GM21717 (cell line): ENCODE measurements around the gene CCM2.
"Not testable (repeated sequence)": the region's sequence is repeated elsewhere in the genome, so short reads cannot be mapped to it uniquely, and the experiment has no call there.

Experiments used
- ATAC-seq: cut with Tn5 transposase; IDR thresholded peaks from one replicate; pipeline ENCODE4 v1.9.1; 2021; ENCODE audit warnings: mild to moderate bottlenecking, moderate library complexity; ENCODE audit not compliant: unreplicated experiment

The CCM2 gene

DNA sequence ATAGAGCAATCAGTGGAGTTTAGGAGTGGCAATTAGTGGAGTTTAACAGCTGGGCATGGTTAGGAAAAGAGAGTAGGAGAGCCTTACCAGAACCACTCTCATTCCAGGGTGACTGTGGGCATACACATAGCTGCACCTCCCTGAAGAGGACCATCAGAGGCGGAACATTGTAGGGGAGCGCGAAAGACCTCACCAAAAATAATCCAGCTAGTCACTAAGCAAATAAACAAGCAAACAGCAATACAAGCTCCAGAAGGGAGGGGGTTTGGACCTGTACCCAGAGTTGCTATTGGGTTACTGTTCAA, 92.9 kb downstream of the CCM2 start:
- ATAC-seq: no peak

- no peak for ATAC-seq
These were observed 99.2 kb downstream of the CCM2 start for GRCh38 chr7:45098983-45099839.

GRCh38 chr7:45099891-45100760, 100.1 kb downstream of the CCM2 start:
- ATAC-seq: no peak

DNA sequence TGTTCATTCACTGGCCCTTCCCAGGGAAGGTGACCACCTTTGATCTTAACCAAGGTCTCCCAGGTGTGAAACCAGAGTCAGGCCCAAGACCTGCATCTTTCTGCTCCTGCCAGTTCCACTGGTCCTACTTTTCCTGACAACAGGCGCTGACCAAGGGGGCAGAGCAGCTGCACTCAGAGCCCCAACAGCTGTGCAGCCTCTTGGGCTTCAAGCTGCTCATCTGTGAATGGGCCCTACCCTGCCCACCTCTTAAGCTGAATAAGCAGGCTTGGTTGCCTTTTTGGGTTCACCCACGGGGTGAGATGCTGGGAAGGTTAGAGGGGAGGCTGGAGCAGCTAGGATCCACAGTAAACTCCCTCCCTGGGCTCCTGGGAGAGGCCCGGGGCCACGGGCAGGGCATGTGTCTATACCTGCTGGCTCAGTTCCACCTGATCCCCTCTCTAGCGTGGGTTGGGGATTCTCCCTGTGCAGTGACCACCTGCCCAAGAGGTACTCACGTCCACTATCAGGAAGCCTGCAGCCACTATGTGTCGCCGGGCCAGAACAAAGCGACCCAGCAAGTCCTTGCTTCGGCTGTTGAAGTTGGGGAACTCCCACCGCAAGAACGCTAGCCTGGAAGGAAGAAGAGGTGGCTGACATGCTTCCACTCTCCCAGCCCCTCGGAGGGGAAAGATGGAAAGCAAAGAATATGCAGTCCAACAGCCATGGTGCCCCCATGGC, 100.9 kb downstream of the CCM2 start:
- no peak for ATAC-seq

GRCh38 chr7:45101748-45102147, 101.7 kb downstream of the CCM2 start:
- no peak for ATAC-seq

DNA sequence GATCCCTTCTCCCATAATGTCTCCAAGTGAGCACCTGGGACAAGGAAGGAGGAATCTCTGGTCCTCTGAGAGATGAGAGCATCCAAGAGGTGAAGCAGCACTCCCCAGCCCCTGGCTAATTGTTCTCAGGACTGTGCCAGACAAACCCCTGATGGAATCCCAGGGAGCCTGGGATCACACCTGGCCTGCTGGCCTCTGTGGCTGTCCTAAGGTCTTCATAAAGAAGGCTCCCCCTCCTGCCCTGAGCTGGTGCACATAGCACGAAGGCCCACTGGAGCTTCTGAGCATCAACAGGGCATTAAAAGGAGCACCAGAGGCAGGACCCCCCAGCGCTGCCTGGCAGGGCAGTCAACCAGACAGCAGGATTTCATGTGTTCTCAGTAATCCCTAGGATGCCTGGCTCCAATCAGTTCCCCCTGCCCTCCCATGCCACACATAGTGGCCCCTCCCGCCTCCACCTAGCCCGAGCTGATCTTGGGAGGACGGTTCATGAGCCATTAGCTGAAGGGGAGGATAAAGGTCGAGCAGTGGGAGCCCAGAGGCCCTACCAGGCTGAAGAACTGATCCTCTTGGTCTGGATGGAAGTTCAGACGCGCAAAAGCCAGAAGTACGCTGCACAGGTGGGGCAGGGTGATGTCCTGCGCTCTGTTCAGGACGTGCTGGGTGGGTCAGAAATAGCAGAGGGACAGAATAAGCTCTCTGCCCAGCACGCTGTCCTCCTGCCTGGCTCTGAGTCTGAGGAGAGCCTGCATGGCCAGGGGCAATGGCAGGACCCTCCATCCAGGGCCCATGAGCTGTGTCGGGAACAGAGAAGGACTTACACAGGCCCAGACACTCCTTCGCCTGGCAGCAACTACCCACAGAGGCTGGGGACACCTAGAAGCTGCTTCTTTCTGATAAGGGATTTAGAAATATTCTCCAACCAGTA, 103.0 kb downstream of the CCM2 start:
- no peak for ATAC-seq

DNA sequence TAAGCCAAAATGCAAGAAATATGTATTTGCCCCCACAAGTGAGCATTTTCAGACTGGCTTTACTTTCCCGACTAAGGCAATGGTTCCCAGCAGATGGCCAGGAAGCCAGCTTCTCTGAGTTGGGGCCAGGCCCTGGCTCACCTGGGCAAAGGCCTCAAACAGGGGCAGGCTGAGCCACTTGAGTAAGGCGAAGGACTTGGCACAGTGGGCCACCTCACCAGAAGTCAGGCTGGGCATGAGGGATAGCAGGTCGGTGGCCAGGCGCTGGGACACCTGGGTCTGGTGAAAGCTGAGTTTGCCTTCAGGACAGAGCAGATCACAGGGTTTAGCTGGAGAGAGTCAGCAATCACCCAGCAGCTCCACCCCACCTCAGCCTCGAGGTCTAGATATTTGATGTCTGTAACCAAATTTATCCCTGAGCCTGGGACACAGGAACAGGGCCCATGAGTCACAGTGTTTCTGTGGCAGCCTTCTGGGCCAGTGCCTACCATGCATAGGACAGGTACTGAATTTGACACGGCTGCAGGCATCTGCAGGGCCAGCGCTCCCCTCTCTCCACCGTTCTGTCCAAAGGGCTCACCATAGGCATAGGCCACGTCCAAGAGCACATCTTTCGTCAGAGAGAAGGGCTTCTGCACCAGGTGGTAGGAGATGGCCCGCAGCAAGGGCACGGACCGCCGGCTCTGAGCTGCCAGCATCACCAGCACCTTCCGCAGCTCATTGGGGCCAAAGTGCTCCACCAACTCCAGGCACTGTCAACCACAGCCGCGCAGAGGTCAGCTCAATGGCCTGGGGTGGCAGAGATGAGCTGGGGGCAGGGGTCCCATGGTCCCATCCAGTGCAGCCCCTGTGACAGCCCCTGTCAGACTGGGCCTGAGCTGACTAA, 104.2 kb downstream of the CCM2 start:
- no peak for ATAC-seq

DNA sequence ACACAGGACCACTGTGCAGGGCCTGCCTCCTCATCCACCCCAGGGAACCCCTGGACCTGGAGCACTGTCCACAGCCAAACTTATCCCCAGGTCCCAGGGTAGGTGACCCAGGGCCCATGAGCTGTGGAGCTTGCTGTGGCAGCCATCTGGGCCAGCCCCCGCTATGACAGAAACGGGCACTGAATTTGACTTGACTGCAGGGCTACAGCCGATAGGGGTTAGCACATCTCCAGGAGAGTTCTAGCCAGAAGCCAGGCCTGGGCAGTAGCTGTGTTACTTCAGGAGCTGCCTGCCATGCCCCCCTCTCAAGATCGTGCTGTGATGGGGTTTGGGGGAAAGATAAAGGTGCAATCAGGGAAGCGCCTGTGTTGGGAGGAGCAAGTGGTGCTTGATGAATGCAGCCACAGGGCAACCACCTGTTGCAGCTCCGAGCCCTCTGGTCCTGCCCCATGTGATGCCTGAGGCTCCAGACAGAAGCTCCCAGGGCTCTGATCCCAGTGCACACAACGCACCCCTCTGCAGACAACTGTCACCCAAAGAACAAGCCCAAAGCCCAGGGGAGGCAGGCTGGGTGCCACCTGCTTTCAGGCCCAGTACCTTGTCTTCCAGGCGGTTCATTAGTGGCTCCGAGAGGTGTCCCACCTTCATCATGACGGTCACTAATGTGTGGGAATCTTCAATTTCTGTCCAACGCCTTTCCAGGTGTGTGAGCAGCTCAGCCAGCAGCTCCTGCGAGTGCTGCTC, 105.0 kb downstream of the CCM2 start:
- ATAC-seq: no peak

DNA sequence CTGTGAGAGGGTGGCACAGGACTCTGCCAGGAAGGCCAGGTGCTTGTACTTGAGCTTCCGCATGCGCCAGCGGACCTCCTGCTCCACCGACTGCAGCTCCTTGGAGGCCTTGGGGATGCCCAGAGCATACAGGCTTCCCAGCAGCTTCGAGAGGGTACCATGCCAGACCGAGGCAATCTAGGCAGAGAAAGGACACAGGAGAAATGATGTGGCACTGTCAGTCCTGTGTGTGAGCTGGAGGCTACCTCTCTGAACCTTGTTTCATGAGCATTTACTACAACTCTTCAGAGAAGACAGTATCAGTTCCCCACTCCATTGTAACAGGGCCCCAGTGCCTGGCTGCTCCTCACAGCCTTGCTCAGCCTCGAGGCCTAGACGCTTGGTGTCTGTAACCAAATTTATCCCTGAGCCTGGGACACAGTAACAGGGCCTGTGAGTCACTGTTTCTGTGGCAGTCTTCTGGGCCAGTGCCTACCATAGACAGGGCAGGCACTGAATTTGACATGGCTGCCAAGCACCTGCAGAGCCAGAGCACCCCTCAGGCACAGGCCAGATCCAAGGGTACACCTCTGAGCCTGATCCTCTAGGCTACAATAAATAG, 105.7 kb downstream of the CCM2 start:
- ATAC-seq: no peak

- no peak for ATAC-seq
These were observed 106.8 kb downstream of the CCM2 start for GRCh38 chr7:45106820-45107219.

GRCh38 chr7:45107356-45107755, 107.4 kb downstream of the CCM2 start:
- no peak for ATAC-seq

DNA sequence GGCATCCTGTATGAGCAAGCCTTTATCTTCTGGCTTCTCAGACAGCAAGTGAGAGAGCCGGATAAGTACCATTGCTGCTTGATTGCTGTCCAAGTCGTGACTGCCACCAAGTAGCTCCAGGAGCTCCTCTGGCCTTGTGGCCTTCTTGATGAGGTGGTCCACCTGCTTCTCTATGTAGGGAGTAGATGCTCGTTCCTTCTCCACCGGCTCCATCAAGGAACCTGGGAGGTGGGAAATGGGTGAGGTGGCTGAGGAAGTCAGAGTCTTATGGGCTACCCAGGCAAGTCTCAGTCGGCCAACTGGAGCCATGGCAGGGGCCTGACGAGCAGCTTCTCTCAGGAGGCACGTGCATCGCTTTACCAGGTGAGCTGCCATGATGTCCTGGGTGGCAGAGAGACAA, 108.9 kb downstream of the CCM2 start:
- ATAC-seq: no peak

DNA sequence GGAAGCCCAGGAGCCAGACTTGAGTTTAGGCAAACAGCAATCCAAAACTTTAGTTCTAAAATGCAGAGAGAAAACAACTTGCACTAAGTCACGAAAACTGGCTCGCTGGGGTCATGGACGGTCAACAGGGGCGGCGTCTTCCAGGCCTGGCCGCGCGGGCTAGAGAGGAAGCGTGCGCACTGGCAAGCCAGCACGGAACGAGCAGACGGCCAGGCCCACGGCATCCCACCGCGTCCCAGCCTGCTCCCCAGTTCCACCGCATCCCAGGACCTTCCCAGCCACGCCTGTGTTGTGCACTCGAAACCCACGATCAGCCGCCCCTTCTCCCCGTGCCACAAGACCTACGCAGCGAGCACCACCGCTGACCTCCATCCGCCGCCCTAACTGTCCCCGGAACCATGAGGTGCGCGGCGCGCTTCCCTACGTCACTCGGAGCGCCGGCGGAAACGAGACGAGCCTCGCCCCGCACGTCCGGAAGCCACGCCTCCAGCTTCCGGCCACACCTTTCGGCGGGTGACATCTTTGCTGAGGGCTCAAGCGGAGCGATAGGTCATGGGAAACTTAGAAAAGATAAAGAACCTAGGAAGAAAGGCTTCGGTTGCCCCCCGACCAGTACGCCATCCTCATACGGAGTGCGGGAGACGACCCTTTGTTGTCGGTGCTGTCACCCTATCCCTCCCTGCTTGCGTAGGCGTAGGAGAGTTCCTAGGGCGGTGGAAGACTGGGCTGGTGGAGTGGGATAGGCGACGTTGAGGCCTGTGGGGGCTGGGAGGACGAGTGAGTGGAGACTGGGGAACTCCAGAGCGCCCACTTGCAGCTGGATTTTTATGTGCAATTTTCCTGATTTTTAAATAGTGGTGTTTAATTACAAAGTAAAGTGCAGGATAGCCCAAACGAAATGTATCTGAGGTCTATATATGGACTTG, 111.6 kb downstream of the CCM2 start, which contains the start of gene TBRG4:
TBRG4 (minus strand) TSS at position 400 of the 926 bp plus-strand sequence. CDS start 2,460 bp downstream, outside the sequence.
- ATAC-seq: peak; percentile 88

GRCh38 chr7:45112648-45113047, 112.6 kb downstream of the CCM2 start:
- ATAC-seq: no peak

DNA sequence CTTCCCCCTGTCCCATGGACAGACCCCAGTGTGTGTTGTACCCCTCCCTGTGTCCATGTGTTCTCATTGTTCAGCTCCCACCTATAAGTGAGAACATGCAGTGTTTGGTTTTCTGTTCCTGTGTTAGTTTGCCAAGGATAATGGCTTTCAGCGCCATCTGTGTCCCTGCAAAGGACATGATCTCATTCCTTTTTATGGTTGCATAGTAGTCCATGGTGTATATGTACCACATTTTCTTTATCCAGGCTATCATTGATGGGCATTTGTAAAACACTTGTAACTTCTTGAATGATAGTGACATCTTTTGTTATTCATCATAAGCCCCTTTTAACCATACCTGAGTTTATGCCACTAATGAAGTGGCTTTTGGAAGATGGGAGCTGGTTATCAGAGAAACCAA, 114.3 kb downstream of the CCM2 start:
- ATAC-seq: not testable (repeated sequence)

GRCh38 chr7:45114926-45115325, 114.9 kb downstream of the CCM2 start:
- no peak for ATAC-seq

DNA sequence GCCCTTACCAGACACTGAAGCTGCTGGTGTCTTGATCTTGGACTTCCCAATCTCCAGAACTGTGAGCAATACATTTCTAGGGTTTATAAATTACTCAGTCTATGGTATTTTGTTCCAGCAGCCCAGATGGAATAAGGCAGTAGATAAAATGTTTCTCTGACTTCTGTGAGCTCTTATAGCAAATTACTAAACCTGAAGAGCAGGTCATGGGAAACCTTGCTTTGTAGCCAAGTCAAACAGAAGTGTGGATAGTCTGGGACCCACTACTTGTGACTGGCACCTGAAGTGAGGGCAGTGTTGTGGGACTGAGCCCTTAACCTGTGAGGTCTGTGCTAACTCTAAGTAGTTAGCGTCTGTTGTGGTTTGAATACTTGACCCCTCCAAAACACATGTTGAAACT, 116.0 kb downstream of the CCM2 start:
- no peak for ATAC-seq
